A549 (cell line): Measurements from ENCODE around the gene KRT76.

Source experiments
- ATOH8 ChIP-seq: fragments of 250-450 bp; sonication (Bioruptor Pico); IDR thresholded peaks from 2 replicates; pipeline ENCODE4 v1.5.0; 2020; ENCODE audit warnings: low read depth, mild to moderate bottlenecking, moderate library complexity
- CTCF ChIP-seq: fragments of >200 bp; sonication (Bioruptor Twin); formaldehyde crosslinking; IDR thresholded peaks from 3 replicates; pipeline ENCODE4 v1.5.1; 2016
- ELK1 ChIP-seq: fragments of 150-350 bp; IDR thresholded peaks from 2 replicates; pipeline ENCODE4 v1.6.1; 2014; ENCODE audit warnings: low read depth, mild to moderate bottlenecking, low read length
- EP300 ChIP-seq, 2 experiments: fragments of >200 bp; sonication (Bioruptor Twin); formaldehyde crosslinking; IDR thresholded peaks; 2 replicates in 1 of 2; 3 replicates in 1 of 2; pipeline ENCODE4 v1.6.1; 2016 to 2017
- KDM1A ChIP-seq: fragments of 200-600 bp; sonication (generic); IDR thresholded peaks from 2 replicates; pipeline ENCODE4 v1.6.1; 2016; ENCODE audit warnings: low read depth, mild to moderate bottlenecking
- POLR2A ChIP-seq: IDR thresholded peaks from 2 replicates; pipeline ENCODE4 v1.6.1; 2012; ENCODE audit warnings: mild to moderate bottlenecking, low read length
- RAD21 ChIP-seq, 2 experiments: fragments of >200 bp in 1 of 2; sonication (Bioruptor Twin) in 1 of 2; formaldehyde crosslinking in 1 of 2; IDR thresholded peaks in 1 of 2; conservative IDR thresholded peaks in 1 of 2; 2 replicates in 1 of 2; 3 replicates in 1 of 2; pipeline ENCODE4 v1.6.1; 2012 to 2018; ENCODE audit warnings: inconsistent platforms in 1 of 2
- SMC3 ChIP-seq: fragments of >200 bp; sonication (Bioruptor Twin); formaldehyde crosslinking; IDR thresholded peaks from 3 replicates; pipeline ENCODE4 v1.6.1; 2018; ENCODE audit warnings: inconsistent platforms

- TF ChIP-seq EP300 (IDR thresholded peaks at IDR 0.05) (no peak), CTCF (no peak), RAD21 (conservative IDR thresholded peaks at IDR 0.05 in 1 of 2, IDR thresholded peaks at IDR 0.05 in 1 of 2) (no peak), SMC3 (no peak), ELK1 (no peak), POLR2A (no peak), KDM1A (no peak), ATOH8 (CRISPR knock-in tag) (no peak)
These were observed 1.7 kb upstream of the KRT76 start for GRCh38 chr12:52778833-52779232.
